A549 (cell line): ENCODE data around the gene TMC4. TPM values are rescaled to one million over a fixed set of nuclear protein-coding genes. Genes with fewer than 3 reads are reported as not detected.

Experiments
- ATAC-seq, 2 experiments: fragments of 200-7000 bp in 1 of 2; fragments of >200 bp in 1 of 2; cut with Nextera tagmentation in 1 of 2; cut with Tn5 transposase in 1 of 2; 3 replicates each; pipeline versions ENCODE4 v1.8.0 to v1.9.1; 2018 to 2020; ENCODE audit warnings: mild to moderate bottlenecking in 1 of 2, moderate library complexity in 1 of 2
- CTCF ChIA-PET: fragments of 300-600 bp; sonication (Branson Sonifier 250); formaldehyde crosslinking; extraction: SDS; loops from one replicate; lab custom pipeline; 2021; ENCODE audit warnings: antibody characterized with exemption, inconsistent platforms; lab: Yijun Ruan, JAX
- POLR2A ChIA-PET: fragments of 350-600 bp; formaldehyde crosslinking; extraction: SDS; loops from one replicate; lab custom pipeline; 2021; ENCODE audit warnings: antibody characterized with exemption, inconsistent platforms; lab: Yijun Ruan, JAX
- DNase-seq, 2 experiments: peaks; one replicate each; pipeline versions ENCODE4 v3.0.0 to v3.0.0-alpha.2; 2011 to 2016; ENCODE audit warnings: low read depth in 1 of 2, low spot score in 1 of 2
- FAIRE-seq: peaks from 2 replicates; lab custom pipeline; 2011; peaks lifted over from hg19 to GRCh38; lab: Jason Lieb, UNC
- H3K27ac ChIP-seq, 2 experiments: fragments of >200 bp; sonication (Bioruptor Twin); formaldehyde crosslinking; 3 replicates each; pipeline ENCODE4 v1.5.1; 2016 to 2017
- H3K4me1 ChIP-seq: fragments of >200 bp; sonication (Bioruptor Twin); formaldehyde crosslinking; 3 replicates; pipeline ENCODE4 v1.6.1; 2016
- H3K4me2 ChIP-seq: fragments of >200 bp; sonication (Bioruptor Twin); formaldehyde crosslinking; 3 replicates; pipeline ENCODE4 v1.6.1; 2016
- H3K4me3 ChIP-seq: fragments of >200 bp; sonication (Bioruptor Twin); formaldehyde crosslinking; 3 replicates; pipeline ENCODE4 v1.5.1; 2016
- H3K9me3 ChIP-seq: fragments of >200 bp; sonication (Bioruptor Twin); formaldehyde crosslinking; 3 replicates; pipeline ENCODE4 v1.6.1; 2016
- CBX8 ChIP-seq: fragments of 200-600 bp; sonication (generic); IDR thresholded peaks from 2 replicates; pipeline ENCODE4 v1.6.1; 2016
- CEBPB ChIP-seq, 2 experiments: fragments of >200 bp in 1 of 2; sonication (Bioruptor Twin) in 1 of 2; formaldehyde crosslinking in 1 of 2; IDR thresholded peaks; 2 replicates each; pipeline ENCODE4 v1.6.1; 2012 to 2016
- E2F6 ChIP-seq: IDR thresholded peaks from 2 replicates; pipeline ENCODE4 v1.6.1; 2012; ENCODE audit warnings: low read depth, borderline replicate concordance
- EHMT2 ChIP-seq: fragments of 200-600 bp; sonication (generic); IDR thresholded peaks from 2 replicates; pipeline ENCODE4 v1.6.1; 2016; ENCODE audit warnings: antibody characterized with exemption, low read depth, mild to moderate bottlenecking, moderate library complexity
- EP300 ChIP-seq, 2 experiments: fragments of >200 bp; sonication (Bioruptor Twin); formaldehyde crosslinking; IDR thresholded peaks; 2 replicates in 1 of 2; 3 replicates in 1 of 2; pipeline ENCODE4 v1.6.1; 2016 to 2017
- HDAC2 ChIP-seq: fragments of 200-600 bp; sonication (generic); IDR thresholded peaks from 2 replicates; pipeline ENCODE4 v1.6.1; 2016
- HEYL ChIP-seq: fragments of 250-450 bp; sonication (Bioruptor Pico); IDR thresholded peaks from 2 replicates; pipeline ENCODE4 v1.8.0; 2021; ENCODE audit warnings: mild to moderate bottlenecking, moderate library complexity
- HMGXB4 ChIP-seq: fragments of 250-450 bp; sonication (Bioruptor Pico); IDR thresholded peaks from 2 replicates; pipeline ENCODE4 v1.5.0; 2021; ENCODE audit warnings: mild to moderate bottlenecking, moderate library complexity, borderline replicate concordance
- HOXB13 ChIP-seq: fragments of 250-450 bp; sonication (Bioruptor Pico); IDR thresholded peaks from 2 replicates; pipeline ENCODE4 v1.5.0; 2020; ENCODE audit warnings: low read depth, mild to moderate bottlenecking, moderate library complexity
- HOXB5 ChIP-seq: fragments of 250-450 bp; sonication (Bioruptor Pico); IDR thresholded peaks from 2 replicates; pipeline ENCODE4 v1.5.0; 2020; ENCODE audit warnings: mild to moderate bottlenecking, moderate library complexity
- MAX ChIP-seq: IDR thresholded peaks from 2 replicates; pipeline ENCODE4 v1.6.1; 2012
- MAZ ChIP-seq: fragments of 150-350 bp; IDR thresholded peaks from 2 replicates; pipeline ENCODE4 v1.6.1; 2014; ENCODE audit warnings: antibody characterized with exemption, low read depth, low read length, borderline replicate concordance
- MYC ChIP-seq: IDR thresholded peaks from 2 replicates; pipeline ENCODE4 v1.6.1; 2012; ENCODE audit warnings: mild to moderate bottlenecking, inconsistent platforms, low read length, improper control_type of control experiment, borderline replicate concordance
- NFE2L2 ChIP-seq: fragments of 150-350 bp; conservative IDR thresholded peaks from 2 replicates; pipeline ENCODE4 v1.6.1; 2014; ENCODE audit warnings: low read length
- NPAS2 ChIP-seq: fragments of 250-450 bp; sonication (Bioruptor Pico); IDR thresholded peaks from 2 replicates; pipeline ENCODE4 v1.8.0; 2022; ENCODE audit warnings: mild to moderate bottlenecking, moderate library complexity, borderline replicate concordance
- POLR2A ChIP-seq: IDR thresholded peaks from 2 replicates; pipeline ENCODE4 v1.6.1; 2012; ENCODE audit warnings: mild to moderate bottlenecking, low read length
- RFX5 ChIP-seq: fragments of 450-650 bp; IDR thresholded peaks from 2 replicates; pipeline ENCODE4 v1.7.1; 2014; ENCODE audit warnings: antibody characterized with exemption, mild to moderate bottlenecking, moderate library complexity
- SREBF2 ChIP-seq: fragments of 450-650 bp; IDR thresholded peaks from 2 replicates; pipeline ENCODE4 v1.6.1; 2014; ENCODE audit warnings: mild to moderate bottlenecking, moderate library complexity
- TFCP2L1 ChIP-seq: fragments of 250-450 bp; sonication (Bioruptor Pico); IDR thresholded peaks from 2 replicates; pipeline ENCODE4 v1.5.0; 2021; ENCODE audit warnings: mild to moderate bottlenecking
- TP53 ChIP-seq: fragments of 250-450 bp; sonication (Bioruptor Pico); IDR thresholded peaks from 2 replicates; pipeline ENCODE4 v1.5.0; 2021; ENCODE audit warnings: mild to moderate bottlenecking, moderate library complexity
- ZSCAN20 ChIP-seq: fragments of 250-450 bp; sonication (Bioruptor Pico); IDR thresholded peaks from 2 replicates; pipeline ENCODE4 v1.8.0; 2022; ENCODE audit warnings: mild to moderate bottlenecking, moderate library complexity
- WGBS: methylation state at CpG from one replicate; pipeline ENCODE4 v1.1.6; 2017; ENCODE audit errors: missing lambda C conversion rate; 5-methylcytosine and 5-hydroxymethylcytosine counted together
- polyA plus RNA-seq, 4 experiments: library from polyadenylated mRNA; depleted of rRNA in 3 of 4; stranded (reverse); fragments of >200 nt; fragmentation: RNase III in 1 of 4; extraction: RNeasy Plus Mini Kit Qiagen cat#74134 plus additional on column Dnase treatment in 1 of 4; gene quantifications; 2 replicates in 3 of 4; 3 replicates in 1 of 4; pipeline ENCODE4 v1.2.3, GENCODE V29; 2011 to 2017
- TF ChIP-seq, protein P1 (sequence below): fragments of 250-450 bp; sonication (Bioruptor Pico); IDR thresholded peaks from 2 replicates; pipeline ENCODE4 v1.5.0; 2020; ENCODE audit warnings: low read depth, mild to moderate bottlenecking, moderate library complexity
- TF ChIP-seq, protein P2 (sequence below): fragments of >200 bp; sonication (Bioruptor Twin); formaldehyde crosslinking; IDR thresholded peaks from 3 replicates; pipeline ENCODE4 v1.6.1; 2016
- TF ChIP-seq, protein P3 (sequence below): fragments of 150-350 bp; IDR thresholded peaks from 2 replicates; pipeline ENCODE4 v1.6.1; 2014; ENCODE audit warnings: low read depth, mild to moderate bottlenecking, low read length
- TF ChIP-seq, protein P4 (sequence below): fragments of >200 bp; sonication (Bioruptor Twin); formaldehyde crosslinking; IDR thresholded peaks from 2 replicates; pipeline ENCODE4 v1.6.1; 2016

The TMC4 gene
- polyA plus RNA-seq, 2 of the 4 experiments (the other 2 are of a cell fraction), result 0.84 to 0.85 TPM

DNA sequence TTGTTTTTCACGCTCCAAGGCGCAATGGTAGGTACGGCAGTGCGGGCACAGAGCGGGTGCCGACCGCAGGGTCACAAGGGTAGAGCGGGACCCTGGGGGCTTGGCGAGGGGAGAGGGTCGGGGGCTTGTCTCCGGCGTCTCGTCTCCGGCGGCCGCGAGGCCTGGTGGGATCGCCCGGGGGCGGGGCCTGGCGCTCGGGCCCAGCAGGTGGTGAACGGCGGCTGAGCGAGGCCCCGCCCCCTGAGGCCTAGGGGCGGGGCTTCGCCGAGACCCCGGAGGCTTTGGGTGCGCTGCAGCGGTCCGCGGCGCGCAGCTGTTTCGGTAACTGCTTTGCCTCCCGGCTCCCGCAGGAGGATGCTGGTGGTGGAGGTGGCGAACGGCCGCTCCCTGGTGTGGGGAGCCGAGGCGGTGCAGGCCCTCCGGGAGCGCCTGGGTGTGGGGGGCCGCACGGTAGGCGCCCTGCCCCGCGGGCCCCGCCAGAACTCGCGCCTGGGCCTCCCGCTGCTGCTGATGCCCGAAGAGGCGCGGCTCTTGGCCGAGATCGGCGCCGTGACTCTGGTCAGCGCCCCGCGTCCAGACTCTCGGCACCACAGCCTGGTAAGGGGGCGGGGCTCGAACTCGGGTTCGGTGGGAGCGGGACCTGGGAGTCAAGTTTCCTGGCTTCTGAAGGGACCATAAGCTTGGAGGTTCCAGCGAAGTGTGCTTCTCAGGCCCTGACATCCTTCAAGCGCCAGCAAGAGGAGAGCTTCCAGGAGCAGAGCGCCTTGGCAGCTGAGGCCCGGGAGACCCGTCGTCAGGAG is 18.3 kb upstream of the TMC4 start, which contains the start of gene TSEN34 (continued):
- TF ChIP-seq CEBPB (IDR thresholded peaks at IDR 0.05) (no peak), POLR2A (peak; percentile 81), MAX (peak; percentile 31), CBX8 (no peak)
- TF ChIP-seq, all 56 proteins: peak for 8

- whole genome bisulfite sequencing, result 3% methylated on average over 38 of the region's 56 CpGs
- FAIRE-seq (peak; percentile 96), DNase-seq (peak; percentile 84 to 100), ATAC-seq (peak; percentile 57 to 81)
- CTCF ChIA-PET, result interaction anchor here (1.2 to 17.2 kb wide), 4 partner anchors 9 to 75 kb away, joined by 3 to 295 read pairs (median 6); partner anchors contain the start of gene TMC4
- peak overlapping the region; percentile 91 to 94 for H3K27ac ChIP-seq
- TF ChIP-seq MYC (peak; percentile 16), RFX5 (no peak; the same call in none of the 2 replicates)
- no peaks in the 10 kb centered on the region for H3K9me3 ChIP-seq
- H3K4me3 ChIP-seq, result peak overlapping the region; percentile 80
- H3K4me1 ChIP-seq, result peaks cover 23% of the 10 kb centered on the region
- peak overlapping the region; percentile 89; the same call in 2 of the 3 replicates for H3K4me2 ChIP-seq
- POLR2A ChIA-PET, result interaction anchor here (0.6 to 5.0 kb wide), 9 partner anchors 10 to 273 kb away, joined by 3 to 132 read pairs (median 19); partner anchors contain the start of genes CNOT3, LENG8, LENG9 and PRPF31
Measured at GRCh38 chr19:54190503-54191010, 17.6 kb upstream of the TMC4 start.

GRCh38 chr19:54189735-54190502 is 17.0 kb upstream of the TMC4 start:
- peak; percentile 63 to 78 for ATAC-seq
- Histone ChIP-seq H3K4me1 (peaks cover 23% of the 10 kb centered on the region), H3K4me3 (peak overlapping the region; percentile 80), H3K4me2 (peak overlapping the region; percentile 36; the same call in 2 of the 3 replicates), H3K9me3 (no peaks in the 10 kb centered on the region), H3K27ac (peak overlapping the region; percentile 94 to 95)
- peak; percentile 96 to 100 for DNase-seq
- FAIRE-seq, result peak; percentile 99
- POLR2A ChIA-PET, result interaction anchor here (0.5 to 5.0 kb wide), 25 partner anchors 11 to 544 kb away, joined by 3 to 132 read pairs (median 6); partner anchors contain the start of genes CNOT3, LENG1, LENG8 and LENG9
- CTCF ChIA-PET, result interaction anchor here (0.8 to 17.2 kb wide), 12 partner anchors 9 to 381 kb away, joined by 3 to 295 read pairs (median 6); partner anchors contain the start of genes LENG1 and TMC4
- WGBS, result 2% methylated on average over 42 of the region's 65 CpGs
- TF ChIP-seq, protein P1, sequence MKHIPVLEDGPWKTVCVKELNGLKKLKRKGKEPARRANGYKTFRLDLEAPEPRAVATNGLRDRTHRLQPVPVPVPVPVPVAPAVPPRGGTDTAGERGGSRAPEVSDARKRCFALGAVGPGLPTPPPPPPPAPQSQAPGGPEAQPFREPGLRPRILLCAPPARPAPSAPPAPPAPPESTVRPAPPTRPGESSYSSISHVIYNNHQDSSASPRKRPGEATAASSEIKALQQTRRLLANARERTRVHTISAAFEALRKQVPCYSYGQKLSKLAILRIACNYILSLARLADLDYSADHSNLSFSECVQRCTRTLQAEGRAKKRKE (CRISPR knock-in tag), result no peak
- TF ChIP-seq TFCP2L1 (CRISPR knock-in tag) (peak; percentile 88; the same call in 1 of the 2 replicates), ZSCAN20 (CRISPR knock-in tag) (no peak), EP300 (IDR thresholded peaks at IDR 0.05) (no peak), RFX5 (peak; percentile 80; the same call in 1 of the 2 replicates), HDAC2 (no peak), MAZ (peak; percentile 43; the same call in 1 of the 2 replicates), EHMT2 (no peak), MYC (peak; percentile 97), TP53 (CRISPR knock-in tag) (0 out of 2 replicates have a peak, but pooled peaks have one; percentile 60), CBX8 (no peak), E2F6 (no peak), NFE2L2 (no peak), HOXB5 (CRISPR knock-in tag) (peak; percentile 37; the same call in 1 of the 2 replicates), HEYL (CRISPR knock-in tag) (no peak), SREBF2 (no peak), NPAS2 (CRISPR knock-in tag) (no peak), HOXB13 (CRISPR knock-in tag) (no peak), HMGXB4 (CRISPR knock-in tag) (no peak)
- TF ChIP-seq, protein P2, sequence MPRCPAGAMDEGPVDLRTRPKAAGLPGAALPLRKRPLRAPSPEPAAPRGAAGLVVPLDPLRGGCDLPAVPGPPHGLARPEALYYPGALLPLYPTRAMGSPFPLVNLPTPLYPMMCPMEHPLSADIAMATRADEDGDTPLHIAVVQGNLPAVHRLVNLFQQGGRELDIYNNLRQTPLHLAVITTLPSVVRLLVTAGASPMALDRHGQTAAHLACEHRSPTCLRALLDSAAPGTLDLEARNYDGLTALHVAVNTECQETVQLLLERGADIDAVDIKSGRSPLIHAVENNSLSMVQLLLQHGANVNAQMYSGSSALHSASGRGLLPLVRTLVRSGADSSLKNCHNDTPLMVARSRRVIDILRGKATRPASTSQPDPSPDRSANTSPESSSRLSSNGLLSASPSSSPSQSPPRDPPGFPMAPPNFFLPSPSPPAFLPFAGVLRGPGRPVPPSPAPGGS, result 0 out of 3 replicates have a peak, but pooled peaks have one; percentile 53
- TF ChIP-seq, protein P3, sequence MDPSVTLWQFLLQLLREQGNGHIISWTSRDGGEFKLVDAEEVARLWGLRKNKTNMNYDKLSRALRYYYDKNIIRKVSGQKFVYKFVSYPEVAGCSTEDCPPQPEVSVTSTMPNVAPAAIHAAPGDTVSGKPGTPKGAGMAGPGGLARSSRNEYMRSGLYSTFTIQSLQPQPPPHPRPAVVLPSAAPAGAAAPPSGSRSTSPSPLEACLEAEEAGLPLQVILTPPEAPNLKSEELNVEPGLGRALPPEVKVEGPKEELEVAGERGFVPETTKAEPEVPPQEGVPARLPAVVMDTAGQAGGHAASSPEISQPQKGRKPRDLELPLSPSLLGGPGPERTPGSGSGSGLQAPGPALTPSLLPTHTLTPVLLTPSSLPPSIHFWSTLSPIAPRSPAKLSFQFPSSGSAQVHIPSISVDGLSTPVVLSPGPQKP, result no peak
- TF ChIP-seq, protein P4, sequence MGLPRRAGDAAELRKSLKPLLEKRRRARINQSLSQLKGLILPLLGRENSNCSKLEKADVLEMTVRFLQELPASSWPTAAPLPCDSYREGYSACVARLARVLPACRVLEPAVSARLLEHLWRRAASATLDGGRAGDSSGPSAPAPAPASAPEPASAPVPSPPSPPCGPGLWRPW, result no peak
